GM21360 (cell line): ENCODE measurements around the gene R3HDM1.

ENCODE experiments used
- ATAC-seq: cut with Tn5 transposase; IDR thresholded peaks from one replicate; pipeline ENCODE4 v1.9.1; 2021; ENCODE audit warnings: mild to moderate bottlenecking, moderate library complexity; ENCODE audit not compliant: unreplicated experiment

R3HDM1 gene

DNA sequence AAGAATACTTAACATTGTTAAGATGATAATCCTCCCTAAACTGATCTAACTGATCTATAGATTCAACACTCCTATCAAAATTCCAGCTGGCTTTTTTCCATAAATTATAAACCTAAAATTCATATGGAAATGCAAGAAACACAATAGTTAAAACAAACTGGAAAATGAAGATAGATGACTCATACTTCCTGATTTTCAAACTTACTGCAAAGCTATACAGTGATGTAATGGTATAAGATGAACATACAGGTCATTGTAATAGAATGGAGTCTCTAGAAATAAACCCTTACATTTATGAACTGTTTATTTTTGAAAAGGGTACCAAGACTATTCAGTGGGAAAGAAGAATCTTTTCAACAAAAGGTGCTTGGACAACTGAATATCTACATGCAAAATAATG lies 242.6 kb downstream of the R3HDM1 start:
- no peak for ATAC-seq
